HG03521 (cell line): ENCODE data around the gene GRM7.

ENCODE experiments used
- ATAC-seq: cut with Tn5 transposase; IDR thresholded peaks from one replicate; pipeline ENCODE4 v1.9.1; 2021; ENCODE audit warnings: mild to moderate bottlenecking, moderate library complexity; ENCODE audit not compliant: unreplicated experiment

The GRM7 gene

DNA sequence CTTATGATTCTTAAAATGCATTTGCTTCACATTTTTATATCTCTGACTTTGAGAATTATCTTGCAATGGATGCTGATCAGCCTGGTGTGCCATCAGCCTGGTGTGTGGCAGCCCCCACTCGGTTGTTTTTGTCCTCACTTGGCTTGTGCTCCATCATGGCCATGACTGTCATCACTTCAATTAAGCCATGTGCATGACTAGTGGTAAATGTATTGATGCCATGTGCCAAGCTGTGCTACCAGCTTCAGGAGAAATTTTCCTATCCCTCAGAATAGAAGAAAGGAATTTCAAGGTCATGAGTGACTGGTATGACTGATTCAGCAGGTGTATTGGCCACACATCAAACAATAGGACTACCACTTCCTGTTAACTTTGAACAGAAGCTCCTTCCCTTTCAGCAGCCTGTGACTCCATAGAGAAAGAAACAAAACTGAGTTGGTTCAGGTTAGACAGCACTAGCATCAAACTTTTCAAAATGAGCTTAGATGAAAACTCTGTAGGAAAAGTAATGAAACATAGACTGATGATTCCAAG lies 251.7 kb downstream of the GRM7 start:
- no peak for ATAC-seq

DNA sequence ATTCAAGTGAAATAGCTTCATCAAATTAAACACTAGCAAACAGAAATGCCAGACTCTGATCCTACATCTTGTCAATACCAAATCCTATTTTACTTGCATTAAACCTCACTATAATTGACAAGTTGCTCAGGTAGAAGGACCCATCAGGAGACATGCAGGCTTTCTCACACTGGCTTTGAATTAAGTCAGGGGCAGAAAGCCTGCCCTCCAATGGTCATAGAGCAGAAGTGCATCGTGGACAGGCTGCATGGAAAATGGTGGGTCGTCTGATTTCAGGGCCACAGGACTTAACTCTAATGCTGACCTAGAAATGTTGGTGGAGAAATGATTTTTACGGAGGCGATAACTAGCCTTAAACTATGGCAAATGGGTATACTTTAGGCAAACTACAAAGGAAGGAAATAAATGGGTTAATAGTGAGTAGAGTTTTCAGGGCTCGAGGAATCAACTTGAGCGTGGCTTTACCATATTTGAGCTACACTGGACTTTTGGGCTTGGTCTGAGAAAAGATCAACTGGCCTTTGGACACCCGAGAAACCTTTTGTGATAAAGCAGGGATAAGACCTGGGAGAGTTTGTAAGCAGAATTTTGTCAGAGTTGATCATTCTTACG lies 283.9 kb downstream of the GRM7 start:
- ATAC-seq: no peak

DNA sequence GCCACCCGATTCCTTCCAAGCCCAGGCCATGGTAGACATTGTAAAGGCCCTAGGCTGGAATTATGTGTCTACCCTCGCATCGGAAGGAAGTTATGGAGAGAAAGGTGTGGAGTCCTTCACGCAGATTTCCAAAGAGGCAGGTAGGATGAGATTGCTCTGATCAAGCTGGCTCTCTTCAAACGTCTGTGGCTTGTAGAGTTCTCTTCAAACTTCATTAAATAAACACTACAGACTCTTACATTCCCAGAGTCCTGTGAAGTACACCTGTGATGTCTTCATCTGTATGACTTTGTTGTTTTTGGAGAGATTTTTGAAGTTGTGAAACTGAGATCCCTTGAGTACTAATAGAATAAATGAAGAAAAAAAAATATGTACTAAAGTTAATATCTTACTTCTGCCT lies 285.6 kb downstream of the GRM7 start:
- ATAC-seq: no peak

DNA sequence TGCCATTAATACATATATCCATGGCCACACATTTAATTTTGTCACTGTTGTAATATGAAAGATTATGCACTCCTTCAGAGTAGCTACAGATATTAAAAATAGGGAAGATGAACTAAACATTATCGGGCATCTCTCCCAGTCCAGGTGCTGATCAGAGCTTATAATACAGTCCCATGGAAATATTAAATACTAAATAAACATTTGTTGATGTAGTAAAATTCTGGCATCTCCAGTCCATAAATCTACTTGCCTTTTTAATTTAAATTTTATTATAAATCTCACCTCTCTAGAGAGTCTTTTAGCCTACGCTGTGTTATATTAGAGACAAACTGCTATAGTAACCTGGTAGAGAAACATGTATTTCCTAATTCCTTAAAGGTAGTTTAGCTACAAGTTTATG lies 297.6 kb downstream of the GRM7 start:
- ATAC-seq: no peak

DNA sequence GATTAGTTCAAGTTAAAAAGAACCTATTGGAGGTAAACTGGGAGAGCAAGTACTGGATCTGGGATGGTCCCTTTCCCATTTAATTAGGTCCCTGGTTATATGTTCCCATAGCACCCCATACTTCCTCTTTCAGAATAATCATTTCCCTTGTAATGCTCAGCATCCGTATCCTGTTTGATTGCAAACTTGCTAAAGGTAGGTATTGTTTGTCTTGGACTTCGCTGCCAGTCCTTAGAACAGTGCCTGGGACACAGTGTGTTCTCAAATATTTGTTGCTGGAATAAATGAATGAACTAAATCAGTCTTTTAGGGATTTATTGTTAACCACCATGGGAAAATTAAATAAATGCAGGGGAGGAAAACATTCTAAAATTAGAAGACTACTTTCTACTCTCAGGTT lies 299.8 kb downstream of the GRM7 start:
- no peak for ATAC-seq

DNA sequence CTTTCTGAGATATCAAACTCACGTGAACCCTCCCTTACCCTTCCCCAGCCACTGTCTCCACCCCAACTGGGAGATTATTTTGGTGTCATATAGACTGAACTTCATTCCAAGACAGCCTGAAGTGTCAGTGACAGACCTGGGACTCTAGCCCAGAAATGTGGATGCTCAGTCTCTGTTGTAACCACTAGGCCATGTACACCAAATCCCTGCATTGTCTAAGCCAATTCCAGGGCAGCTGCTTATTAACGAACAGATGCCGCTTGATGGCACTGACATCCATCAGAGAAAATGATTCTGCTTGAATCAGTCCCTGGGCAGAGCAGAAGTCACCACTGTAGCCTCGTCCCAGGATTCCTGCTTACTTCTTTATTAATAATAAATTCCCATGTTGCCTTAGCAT lies 305.5 kb downstream of the GRM7 start:
- no peak for ATAC-seq

DNA sequence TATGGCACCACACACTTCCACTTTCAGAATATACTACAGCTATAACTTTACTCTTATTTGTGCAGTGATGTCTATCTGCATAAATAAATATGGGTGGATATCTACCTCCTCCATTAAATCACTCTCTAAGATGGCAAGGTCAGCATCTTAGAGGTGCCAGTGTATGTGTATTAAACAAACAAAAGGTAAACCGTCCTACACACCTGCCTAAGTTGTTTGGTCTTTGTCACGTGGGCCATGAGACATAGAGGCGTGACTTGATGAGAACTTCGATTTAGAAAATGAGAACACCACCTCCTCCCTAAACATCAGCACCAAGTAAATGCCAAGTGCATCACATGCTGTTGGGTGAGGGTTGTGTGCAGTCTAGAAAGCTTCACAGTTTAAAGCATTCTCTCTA lies 310.6 kb downstream of the GRM7 start:
- ATAC-seq: no peak

DNA sequence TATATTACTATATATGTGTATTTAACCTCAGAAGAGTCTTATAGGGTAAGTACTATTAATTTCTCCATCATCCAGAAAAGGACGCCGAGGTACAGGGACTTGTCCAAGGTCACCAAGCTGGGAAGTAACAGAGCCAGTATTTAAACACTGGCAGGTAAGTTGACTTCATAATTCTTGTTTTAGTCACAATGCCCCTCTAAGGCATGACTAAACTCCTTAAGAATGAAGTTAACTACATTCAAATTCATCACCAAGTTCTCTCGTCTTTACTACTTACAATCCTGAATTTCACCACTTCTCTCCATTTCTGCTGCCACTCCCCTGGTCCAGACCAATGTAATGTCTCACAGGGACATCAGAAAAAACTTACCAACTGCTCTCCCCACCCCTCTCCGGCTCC lies 312.1 kb downstream of the GRM7 start:
- no peak for ATAC-seq

DNA sequence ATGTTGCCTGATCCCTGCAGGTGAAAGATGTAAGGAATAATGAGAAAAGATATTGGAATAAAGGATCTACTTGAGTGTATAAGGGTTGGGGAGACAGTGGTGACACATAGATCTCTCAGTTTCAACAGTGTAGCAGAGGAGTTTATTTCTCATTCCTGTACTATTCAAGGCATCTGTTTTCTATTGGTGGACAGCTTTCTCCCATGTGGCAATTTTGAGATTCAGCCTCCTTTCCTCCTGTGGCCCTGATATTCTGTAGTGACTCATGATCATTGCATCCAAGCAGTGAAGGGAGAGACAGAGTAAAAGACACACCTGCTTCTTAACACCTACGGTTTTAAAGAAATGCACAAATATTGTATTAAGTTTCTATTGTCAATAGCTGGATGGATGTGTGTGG lies 327.6 kb downstream of the GRM7 start:
- ATAC-seq: no peak

DNA sequence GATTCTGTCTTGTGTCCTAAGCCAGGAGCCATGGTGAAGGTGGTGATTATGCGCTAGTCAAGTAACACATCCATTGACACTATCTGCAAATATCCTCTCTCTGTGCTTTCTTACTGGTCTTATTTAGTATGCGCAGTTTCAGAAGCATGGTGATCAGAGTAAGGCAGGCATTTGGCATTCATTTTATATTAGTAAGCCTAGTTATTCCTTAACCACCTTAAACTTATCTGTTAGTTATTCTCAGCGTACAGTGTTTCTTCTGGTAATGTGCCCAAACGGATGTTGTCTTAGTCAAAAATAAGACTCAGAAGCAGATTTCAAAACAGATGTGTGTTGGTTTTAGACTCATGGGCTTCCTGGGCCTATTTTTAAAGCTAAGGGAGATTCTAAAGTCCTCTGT lies 329.2 kb downstream of the GRM7 start:
- no peak for ATAC-seq

DNA sequence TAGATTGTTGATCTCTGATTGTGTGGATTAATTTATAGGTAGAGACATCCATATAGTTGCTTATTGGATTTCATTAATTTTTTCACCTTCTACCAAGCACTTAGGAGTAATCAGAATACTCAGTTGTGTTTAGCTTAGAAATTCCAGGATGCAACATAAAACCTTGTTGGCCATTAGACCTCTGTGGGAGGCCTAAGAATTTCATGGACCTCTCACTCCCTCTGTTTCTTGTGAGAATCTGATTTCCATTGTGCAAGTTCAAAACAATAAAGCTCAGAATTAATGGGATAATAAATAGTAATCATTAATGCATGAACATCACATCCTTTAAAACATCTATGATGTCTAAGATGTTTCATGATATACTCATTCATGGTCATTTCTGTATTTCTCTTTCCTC lies 332.4 kb downstream of the GRM7 start:
- no peak for ATAC-seq

DNA sequence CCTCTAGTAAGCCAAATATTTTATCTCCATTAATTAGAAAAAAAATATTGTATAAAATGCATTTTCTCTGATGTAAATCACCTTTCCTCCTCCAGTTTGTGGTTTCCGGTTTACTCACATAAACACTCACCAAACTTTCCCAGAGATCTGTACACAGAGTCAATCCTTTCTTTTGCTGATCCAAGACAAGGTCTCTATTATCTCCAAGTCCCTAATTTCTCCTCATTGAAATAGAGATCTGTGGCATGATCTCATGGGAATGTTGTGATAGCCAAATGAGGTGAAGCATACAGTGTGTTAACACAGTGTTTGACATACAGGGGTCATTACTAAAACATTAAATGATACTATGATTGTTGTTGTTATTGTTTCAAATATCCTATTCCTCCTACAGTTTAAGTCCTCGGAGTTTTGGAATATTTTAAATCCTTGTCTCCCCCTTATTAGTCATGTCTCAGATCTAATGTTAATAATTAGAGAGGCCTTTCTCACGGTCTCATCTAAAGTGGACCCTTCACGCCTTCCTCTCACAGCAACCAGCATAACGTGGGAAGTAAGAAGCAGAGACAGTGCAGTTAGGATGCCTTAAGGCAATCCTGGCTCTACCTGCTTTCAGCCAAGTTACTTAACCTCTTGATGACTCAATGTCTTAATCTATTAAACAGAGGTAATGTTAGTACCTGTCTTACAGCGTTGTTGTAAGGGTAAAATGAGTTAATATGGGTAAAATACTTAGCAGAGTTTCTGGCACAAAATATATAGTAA lies 333.3 kb downstream of the GRM7 start:
- ATAC-seq: no peak

DNA sequence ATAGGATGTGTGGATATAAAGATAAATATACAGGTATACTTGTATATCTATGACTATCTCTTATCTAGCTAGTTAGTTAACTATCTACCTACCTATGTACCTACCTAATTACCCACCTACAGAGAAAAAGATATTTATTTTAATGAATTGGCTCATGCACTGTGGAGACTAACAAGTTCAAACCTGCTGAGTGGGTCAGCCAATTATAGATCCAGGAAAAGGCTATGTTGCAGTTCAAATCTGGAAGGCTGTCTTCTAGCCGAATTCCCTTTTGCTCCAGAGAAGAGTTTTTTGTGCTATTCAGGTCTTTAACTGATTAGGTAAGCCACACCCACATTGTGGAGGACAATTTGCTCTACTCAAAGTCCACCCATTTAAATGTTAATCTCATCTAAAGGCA lies 335.0 kb downstream of the GRM7 start:
- no peak for ATAC-seq

DNA sequence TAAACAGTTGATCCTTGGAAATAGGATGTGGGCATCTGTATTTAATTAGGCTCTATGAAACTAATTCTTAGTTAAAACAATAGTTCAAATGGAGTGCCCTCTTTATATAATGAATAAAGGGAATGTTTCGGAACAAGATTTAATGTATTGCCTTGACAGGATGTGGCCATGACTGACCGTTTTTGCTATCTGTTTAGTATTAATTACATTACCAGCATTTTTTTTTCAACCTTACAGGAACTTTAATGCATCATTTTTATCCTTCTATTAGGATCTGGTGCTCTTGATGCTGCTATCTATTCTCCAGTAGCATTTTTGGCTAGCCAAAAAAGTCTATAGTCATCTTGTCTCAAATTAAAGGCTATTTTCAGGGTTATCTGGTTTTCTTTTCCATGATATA lies 340.9 kb downstream of the GRM7 start:
- no peak for ATAC-seq

DNA sequence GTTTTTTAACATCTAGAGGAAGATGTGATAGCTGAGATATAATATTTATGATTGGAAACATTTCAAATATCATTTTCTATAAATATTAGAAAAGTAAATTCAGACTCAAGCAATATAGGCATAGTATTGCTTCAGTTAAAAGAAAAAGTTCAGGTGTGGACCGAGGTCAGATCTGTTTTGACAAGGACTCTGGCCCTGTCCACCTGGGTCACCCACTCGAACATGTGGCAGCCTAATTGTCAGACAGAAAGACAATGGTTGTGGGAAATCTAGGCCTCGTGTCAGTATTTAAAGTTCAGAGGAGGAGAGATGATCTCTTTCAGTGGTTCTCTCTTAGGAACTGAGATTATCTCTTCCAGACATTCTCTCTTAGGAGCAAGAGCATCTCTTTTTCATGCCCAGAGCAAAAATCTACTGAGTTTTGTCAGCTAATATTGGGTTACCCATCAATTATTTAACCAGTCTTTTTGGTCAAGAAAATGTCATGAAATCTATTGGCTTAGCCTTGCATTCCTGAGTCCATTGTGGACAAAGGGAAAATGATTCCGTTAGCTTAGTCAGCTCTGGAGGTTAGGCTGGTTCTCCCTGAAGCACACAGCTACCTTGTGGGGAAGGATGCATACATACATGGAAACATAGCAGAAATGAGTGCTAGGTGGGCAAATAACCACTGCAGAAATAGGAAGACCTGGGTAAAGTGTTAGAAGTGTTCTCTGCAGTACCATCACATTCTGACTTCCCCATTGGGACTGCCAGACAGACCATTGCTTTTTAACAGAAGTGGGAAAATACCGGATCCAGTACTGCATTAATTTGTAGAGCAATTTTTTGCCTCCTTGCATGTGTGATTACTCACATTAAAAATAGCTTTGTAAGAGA lies 343.3 kb downstream of the GRM7 start:
- ATAC-seq: no peak

DNA sequence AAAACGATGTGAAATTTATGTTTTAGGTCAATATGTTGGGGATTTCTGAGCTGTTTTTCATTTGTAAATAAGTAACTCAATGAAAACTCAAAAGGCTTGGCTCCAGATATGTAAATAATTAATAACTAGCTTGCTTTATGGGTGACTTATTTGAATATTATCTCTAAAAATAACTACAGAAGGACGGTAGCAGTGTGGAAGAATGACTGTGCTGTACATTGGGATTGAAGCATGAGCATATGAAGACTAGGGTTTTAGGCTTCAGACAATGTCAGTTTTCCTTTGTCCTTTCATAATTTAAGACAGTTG lies 343.9 kb downstream of the GRM7 start:
- ATAC-seq: no peak

DNA sequence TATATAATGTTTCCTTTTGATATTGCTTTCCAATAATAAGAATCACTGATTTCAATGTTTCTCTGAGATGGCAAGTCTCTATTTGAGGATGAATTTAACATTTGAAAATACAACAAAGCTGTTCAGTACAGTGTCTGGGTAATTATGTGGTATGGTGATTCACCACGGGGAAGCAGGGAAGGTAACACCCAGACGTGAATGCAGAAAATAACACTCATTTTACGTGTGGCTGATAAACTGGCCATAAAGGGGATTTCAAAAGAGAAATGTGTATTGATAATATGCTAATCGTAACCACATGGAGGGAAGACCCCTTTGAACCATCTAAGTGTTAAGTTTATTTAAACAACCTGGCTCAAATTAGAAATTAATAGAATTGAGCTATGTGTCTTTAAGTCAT lies 344.6 kb downstream of the GRM7 start:
- ATAC-seq: no peak

DNA sequence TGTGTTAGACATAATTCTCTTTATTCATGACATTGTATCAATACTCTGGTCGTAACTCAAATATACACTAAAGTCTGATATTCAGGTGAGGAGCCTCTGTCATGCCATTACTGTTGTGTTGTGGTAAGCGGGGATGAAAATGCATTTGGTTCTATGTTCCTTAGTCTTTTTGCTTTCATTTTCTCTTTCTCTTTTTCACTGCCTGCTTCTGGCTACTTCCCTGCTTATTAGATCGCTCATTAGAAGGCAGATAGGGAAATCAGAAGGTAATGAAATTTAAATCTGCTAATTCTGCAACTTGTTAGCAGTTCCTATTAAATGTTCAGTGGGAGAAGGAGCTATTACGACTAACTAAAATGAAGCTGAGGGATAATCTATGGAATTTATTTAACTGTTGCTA lies 345.0 kb downstream of the GRM7 start:
- no peak for ATAC-seq

DNA sequence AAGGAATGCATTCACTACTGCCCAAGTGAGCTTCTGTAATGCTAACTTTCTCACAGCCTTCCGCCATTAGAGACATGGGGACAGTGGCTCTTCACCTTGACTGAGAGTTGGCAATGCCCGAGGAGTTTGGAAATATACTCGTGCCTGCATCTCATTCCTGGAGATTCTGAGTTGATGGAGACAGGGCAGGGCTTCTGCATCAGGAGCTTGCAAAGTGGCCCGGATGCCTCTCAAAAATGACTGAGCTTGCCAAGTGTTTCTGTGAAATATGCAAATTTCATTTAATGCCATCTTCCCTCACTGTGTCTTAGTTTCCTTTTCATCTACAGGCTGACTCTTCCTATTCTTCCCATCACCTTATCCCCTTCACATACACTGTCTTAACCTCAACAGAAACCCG lies 346.2 kb downstream of the GRM7 start:
- no peak for ATAC-seq

DNA sequence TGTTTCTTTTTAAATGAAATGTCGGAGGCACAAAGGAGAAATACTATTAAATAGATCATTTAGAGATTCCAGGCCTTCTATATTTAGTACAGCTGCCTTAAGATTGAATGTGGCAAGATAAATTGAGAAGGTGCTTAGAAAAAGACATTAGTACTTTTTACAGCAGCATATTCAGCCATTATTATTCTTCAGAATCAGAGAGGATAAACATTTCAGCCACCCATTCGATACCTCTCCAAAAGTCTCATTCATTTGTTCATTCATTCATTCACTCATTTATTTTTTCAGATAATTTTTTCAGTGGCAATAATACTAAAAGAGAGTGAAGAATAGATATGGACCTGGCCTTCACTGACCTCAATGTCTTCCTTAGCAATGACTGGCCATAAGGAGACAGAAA lies 347.0 kb downstream of the GRM7 start:
- ATAC-seq: no peak

DNA sequence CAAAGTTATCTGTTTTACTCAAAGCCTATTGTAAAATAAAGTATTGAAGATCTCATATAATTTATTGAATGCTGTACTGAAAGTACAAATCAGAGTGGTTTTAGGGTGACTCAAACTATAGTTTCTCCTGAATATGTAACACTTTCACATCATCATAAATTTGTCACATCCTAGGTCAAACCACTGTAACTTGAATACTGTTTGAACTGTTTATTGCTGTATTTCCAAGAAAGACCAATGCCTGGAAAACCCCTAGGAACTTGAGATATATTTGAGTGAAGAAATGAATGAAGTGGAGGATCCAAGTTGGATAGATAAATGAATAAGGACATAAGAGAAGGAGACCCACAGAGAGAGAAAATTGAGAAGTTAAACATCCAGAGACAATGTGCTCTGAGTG lies 348.2 kb downstream of the GRM7 start:
- no peak for ATAC-seq

DNA sequence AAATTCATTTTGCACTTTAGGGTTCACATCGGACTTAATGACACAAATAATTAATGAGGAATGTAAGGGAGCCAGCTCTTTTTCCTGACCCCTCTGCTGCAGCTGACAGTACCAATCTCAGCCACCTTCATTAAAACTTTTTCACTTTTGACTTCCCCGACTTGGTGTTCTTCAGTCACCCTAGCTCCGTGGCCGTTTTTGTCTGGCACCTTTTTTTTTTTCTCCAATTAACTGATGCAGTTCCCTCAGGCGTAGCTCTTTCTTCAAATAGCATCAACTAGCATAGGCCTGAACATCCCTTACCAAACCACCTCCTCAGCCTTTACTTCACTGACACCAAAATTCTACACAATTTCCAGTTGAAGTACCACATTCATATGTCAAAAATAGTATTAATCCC lies 350.8 kb downstream of the GRM7 start:
- no peak for ATAC-seq
